H1 (cell line): ENCODE measurements around the gene CDCA3. TPM values are rescaled to one million over a fixed set of nuclear protein-coding genes. Genes with fewer than 3 reads are reported as not detected.

Source experiments
- CBX5 ChIP-seq: fragments of 300-800, 300-1000 bp; sonication (generic); IDR thresholded peaks from 2 replicates; pipeline ENCODE4 v1.7.1; 2016; ENCODE audit warnings: antibody characterized with exemption, low read length, low read depth
- POLR2AphosphoS5 ChIP-seq: IDR thresholded peaks from 2 replicates; pipeline ENCODE4 v1.6.1; 2011; ENCODE audit warnings: low read depth, low read length
- RBBP5 ChIP-seq: IDR thresholded peaks from 2 replicates; pipeline ENCODE4 v1.7.1; 2012; ENCODE audit warnings: low read depth, mild to moderate bottlenecking, inconsistent platforms, low read length, moderate library complexity, borderline replicate concordance
- SAP30 ChIP-seq: fragments of 300-600 bp; sonication (generic); IDR thresholded peaks from 2 replicates; pipeline ENCODE4 v1.7.1; 2012; ENCODE audit warnings: low read length, moderate library complexity, mild to moderate bottlenecking, inconsistent platforms; ENCODE audit not compliant: insufficient read depth, insufficient replicate concordance
- polyA plus RNA-seq, 7 experiments: library from polyadenylated mRNA; depleted of rRNA in 3 of 7; stranded (reverse) in 5 of 7; unstranded in 2 of 7; fragments of >200 nt in 5 of 7; fragments of 200-250 nt in 2 of 7; gene quantifications; 1 replicate in 5 of 7; 2 replicates in 1 of 7; 4 replicates in 1 of 7; pipeline versions ENCODE4 v1.2.1 to v1.2.3, GENCODE V29; 2011 to 2013; ENCODE audit warnings: missing spikeins in 2 of 7, mixed read lengths in 2 of 7
- total RNA-seq: library from RNA; stranded (reverse); fragmentation: NEBNext Ultra II Directional; extraction: Animal tissue kit (Norgen Biotek cat#: 25700); gene quantifications from 2 replicates; pipeline ENCODE4 v1.2.1, GENCODE V29; 2021
- TF ChIP-seq, protein P1 (sequence below), 3 experiments: IDR thresholded peaks; 1 replicate in 2 of 3; 2 replicates in 1 of 3; pipeline versions ENCODE4 v1.5.1 to v1.6.1; 2011; ENCODE audit warnings: low read length in 3 of 3, mild to moderate bottlenecking in 3 of 3, inconsistent platforms in 2 of 3, low read depth in 1 of 3, moderate library complexity in 1 of 3; ENCODE audit not compliant: insufficient read depth in 1 of 3; ENCODE audit errors: control extremely low read depth in 1 of 3

The CDCA3 gene
- total and polyA plus RNA-seq, 2 of the 8 experiments (the other 6 are each of a cell fraction or from before 2014, with no cell fraction given): 47.7 to 71.2 TPM

DNA sequence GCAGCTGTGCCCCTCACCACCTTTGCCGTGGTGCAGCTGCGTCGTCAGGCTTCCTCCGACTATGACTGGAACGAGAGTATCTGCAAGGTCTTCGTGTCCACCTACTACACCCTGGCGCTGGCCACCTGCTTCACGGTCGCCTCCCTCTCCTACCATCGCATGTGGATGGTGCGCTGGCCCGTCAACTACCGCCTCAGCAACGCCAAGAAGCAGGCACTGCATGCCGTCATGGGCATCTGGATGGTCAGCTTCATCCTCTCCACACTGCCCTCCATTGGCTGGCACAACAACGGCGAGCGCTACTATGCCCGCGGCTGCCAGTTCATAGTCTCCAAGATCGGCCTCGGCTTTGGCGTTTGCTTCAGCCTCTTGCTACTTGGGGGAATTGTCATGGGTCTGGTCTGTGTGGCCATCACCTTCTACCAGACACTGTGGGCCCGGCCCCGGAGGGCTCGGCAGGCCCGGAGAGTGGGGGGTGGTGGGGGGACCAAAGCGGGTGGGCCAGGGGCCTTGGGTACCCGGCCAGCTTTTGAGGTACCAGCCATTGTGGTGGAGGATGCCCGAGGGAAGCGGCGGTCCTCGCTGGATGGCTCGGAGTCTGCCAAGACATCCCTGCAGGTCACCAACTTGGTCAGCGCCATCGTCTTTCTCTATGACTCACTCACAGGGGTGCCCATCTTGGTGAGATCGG, 26.9 kb downstream of the CDCA3 start (continued):
- TF ChIP-seq POLR2AphosphoS5 (0 out of 2 replicates have a peak, but pooled peaks have one; percentile 27), CBX5 (no peak), SAP30 (no peak), RBBP5 (0 out of 2 replicates have a peak, but pooled peaks have one; percentile 18)
- TF ChIP-seq, protein P1, sequence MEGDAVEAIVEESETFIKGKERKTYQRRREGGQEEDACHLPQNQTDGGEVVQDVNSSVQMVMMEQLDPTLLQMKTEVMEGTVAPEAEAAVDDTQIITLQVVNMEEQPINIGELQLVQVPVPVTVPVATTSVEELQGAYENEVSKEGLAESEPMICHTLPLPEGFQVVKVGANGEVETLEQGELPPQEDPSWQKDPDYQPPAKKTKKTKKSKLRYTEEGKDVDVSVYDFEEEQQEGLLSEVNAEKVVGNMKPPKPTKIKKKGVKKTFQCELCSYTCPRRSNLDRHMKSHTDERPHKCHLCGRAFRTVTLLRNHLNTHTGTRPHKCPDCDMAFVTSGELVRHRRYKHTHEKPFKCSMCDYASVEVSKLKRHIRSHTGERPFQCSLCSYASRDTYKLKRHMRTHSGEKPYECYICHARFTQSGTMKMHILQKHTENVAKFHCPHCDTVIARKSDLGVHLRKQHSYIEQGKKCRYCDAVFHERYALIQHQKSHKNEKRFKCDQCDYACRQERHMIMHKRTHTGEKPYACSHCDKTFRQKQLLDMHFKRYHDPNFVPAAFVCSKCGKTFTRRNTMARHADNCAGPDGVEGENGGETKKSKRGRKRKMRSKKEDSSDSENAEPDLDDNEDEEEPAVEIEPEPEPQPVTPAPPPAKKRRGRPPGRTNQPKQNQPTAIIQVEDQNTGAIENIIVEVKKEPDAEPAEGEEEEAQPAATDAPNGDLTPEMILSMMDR (IDR thresholded peaks at IDR 0.05; ENCODE audit: control extremely low read depth in 1 of 3, insufficient read depth in 1 of 3, low read depth in 1 of 3, low read length in 3 of 3): peak in 1 of 3 experiments; percentile 6; a peak in 1 of 4 replicates
